PC-9 (cell line): ENCODE data around the gene ZNF365. TPM values are rescaled to one million over a fixed set of nuclear protein-coding genes. Genes with fewer than 3 reads are reported as not detected.

Experiments used
- BruUV-seq: library from RNA; stranded (reverse); fragments of 400-500 nt; replicated peaks from 2 replicates; lab custom pipeline; 2021; lab: Mats Ljungman, UMichigan
- CTCF ChIA-PET: fragments of 300-600 bp; sonication (Branson Sonifier 250); formaldehyde crosslinking; loops from one replicate; lab custom pipeline; 2022; ENCODE audit warnings: antibody characterized with exemption; lab: Charles Lee
- POLR2A ChIA-PET: fragments of 300-600 bp; sonication (Branson Sonifier 250); formaldehyde crosslinking; loops from one replicate; lab custom pipeline; 2022; ENCODE audit warnings: antibody characterized with exemption; ENCODE audit not compliant: unreplicated experiment; lab: Charles Lee
- DNase-seq, 2 experiments: peaks; one replicate each; pipeline versions ENCODE4 v3.0.0 to v3.0.0-alpha.2; 2015 to 2022; ENCODE audit warnings: mixed read lengths in 1 of 2
- H2AFZ ChIP-seq: fragments of 200-600 bp; sonication (generic); 2 replicates; pipeline ENCODE4 v1.8.1; 2017; ENCODE audit warnings: antibody characterized with exemption
- H3F3A ChIP-seq: fragments of 200-600 bp; sonication (generic); 2 replicates; pipeline ENCODE4 v1.8.1; 2017; ENCODE audit warnings: antibody characterized with exemption, mild to moderate bottlenecking, low read depth; ENCODE audit not compliant: insufficient read depth
- H3K27ac ChIP-seq: fragments of 200-600 bp; sonication (generic); 2 replicates; pipeline ENCODE4 v1.6.1; 2016; ENCODE audit warnings: mixed run types
- H3K27me3 ChIP-seq: fragments of 200-600 bp; sonication (generic); 2 replicates; pipeline ENCODE4 v1.6.1; 2016; ENCODE audit warnings: low read depth, mixed run types; ENCODE audit not compliant: insufficient read depth
- H3K36me3 ChIP-seq: fragments of 200-600 bp; sonication (generic); 2 replicates; pipeline ENCODE4 v1.6.1; 2016; ENCODE audit warnings: low read depth, mixed run types
- H3K4me1 ChIP-seq: fragments of 200-600 bp; sonication (generic); replicated peaks from 2 replicates; pipeline ENCODE4 v1.6.1; 2016; ENCODE audit warnings: mixed run types; ENCODE audit not compliant: insufficient read depth
- H3K4me2 ChIP-seq: fragments of 200-600 bp; sonication (generic); 2 replicates; pipeline ENCODE4 v1.6.1; 2017; ENCODE audit warnings: mixed run types
- H3K4me3 ChIP-seq: fragments of 200-600 bp; sonication (generic); 2 replicates; pipeline ENCODE4 v1.6.1; 2016; ENCODE audit warnings: mixed run types
- H3K79me2 ChIP-seq: fragments of 200-600 bp; sonication (generic); 2 replicates; pipeline ENCODE4 v1.6.1; 2017; ENCODE audit warnings: low read depth, mixed run types
- H3K9me2 ChIP-seq: fragments of 200-600 bp; sonication (generic); 2 replicates; pipeline ENCODE4 v1.8.1; 2017; ENCODE audit warnings: mild to moderate bottlenecking; ENCODE audit not compliant: insufficient read depth
- H3K9me3 ChIP-seq: fragments of 200-600 bp; sonication (generic); 2 replicates; pipeline ENCODE4 v1.8.1; 2016; ENCODE audit warnings: low read depth; ENCODE audit not compliant: insufficient read depth
- H4K20me1 ChIP-seq: fragments of 200-600 bp; sonication (generic); 2 replicates; pipeline ENCODE4 v1.8.1; 2017; ENCODE audit not compliant: insufficient read depth
- CTCF ChIP-seq: fragments of 200-600 bp; sonication (generic); conservative IDR thresholded peaks from 2 replicates; pipeline ENCODE4 v1.6.1; 2017; ENCODE audit warnings: mixed run types, antibody characterized with exemption, mild to moderate bottlenecking, moderate library complexity
- EZH2 ChIP-seq: fragments of 200-600 bp; sonication (generic); IDR thresholded peaks from 2 replicates; pipeline ENCODE4 v1.8.0; 2017; ENCODE audit warnings: antibody characterized with exemption, low read depth
- intact Hi-C: fragments of 100-400 bp; cut with micrococcal nuclease; formaldehyde crosslinking; loops from one replicate; pipeline ENCODE4 v1.10.0; 2022; ENCODE audit not compliant: unreplicated experiment
- total RNA-seq: library from RNA; stranded (reverse); gene quantifications from 2 replicates; pipeline ENCODE4 v1.2.3, GENCODE V29; 2021

Gene ZNF365
- total RNA-seq, 1 experiment from 2014 or later, result 1.8 TPM

GRCh38 chr10:62330213-62330612 is 44.0 kb upstream of the ZNF365 start:
- TF ChIP-seq EZH2, result no peak
- TF ChIP-seq CTCF, result no peak
- Histone ChIP-seq H3K4me2 (no peak overlapping the region), H3K27ac (no peak overlapping the region), H3K9me3 (peaks cover 19% of the 10 kb centered on the region), H3F3A (no peaks in the 10 kb centered on the region), H4K20me1 (no peaks in the 10 kb centered on the region), H3K9me2 (no peaks in the 10 kb centered on the region), H3K36me3 (no peaks in the 10 kb centered on the region), H3K79me2 (no peaks in the 10 kb centered on the region), H3K4me1 (no peaks in the 10 kb centered on the region), H3K4me3 (no peak overlapping the region), H2AFZ (no peak overlapping the region), H3K27me3 (no peaks in the 10 kb centered on the region)
- intact Hi-C loops, result no loop called here
- BruUV-seq, result no TSS peak
- CTCF ChIA-PET, result no interaction called here
- DNase-seq, result no peak
- POLR2A ChIA-PET, result no interaction called here

GRCh38 chr10:62332406-62332805 is 41.8 kb upstream of the ZNF365 start:
- ChIA-PET CTCF (no interaction called here), POLR2A (no interaction called here)
- intact Hi-C loops, result no loop called here
- Histone ChIP-seq H3K27me3 (no peaks in the 10 kb centered on the region), H3K9me2 (no peaks in the 10 kb centered on the region), H2AFZ (no peak overlapping the region), H3K4me3 (no peak overlapping the region), H3K27ac (no peak overlapping the region), H3F3A (no peaks in the 10 kb centered on the region), H3K36me3 (no peaks in the 10 kb centered on the region), H3K79me2 (no peaks in the 10 kb centered on the region), H3K4me1 (no peaks in the 10 kb centered on the region), H3K4me2 (no peak overlapping the region), H3K9me3 (peaks cover 14% of the 10 kb centered on the region), H4K20me1 (no peaks in the 10 kb centered on the region)
- BruUV-seq, result no TSS peak
- TF ChIP-seq EZH2, result no peak
- no peak for TF ChIP-seq CTCF
- no peak for DNase-seq

DNA sequence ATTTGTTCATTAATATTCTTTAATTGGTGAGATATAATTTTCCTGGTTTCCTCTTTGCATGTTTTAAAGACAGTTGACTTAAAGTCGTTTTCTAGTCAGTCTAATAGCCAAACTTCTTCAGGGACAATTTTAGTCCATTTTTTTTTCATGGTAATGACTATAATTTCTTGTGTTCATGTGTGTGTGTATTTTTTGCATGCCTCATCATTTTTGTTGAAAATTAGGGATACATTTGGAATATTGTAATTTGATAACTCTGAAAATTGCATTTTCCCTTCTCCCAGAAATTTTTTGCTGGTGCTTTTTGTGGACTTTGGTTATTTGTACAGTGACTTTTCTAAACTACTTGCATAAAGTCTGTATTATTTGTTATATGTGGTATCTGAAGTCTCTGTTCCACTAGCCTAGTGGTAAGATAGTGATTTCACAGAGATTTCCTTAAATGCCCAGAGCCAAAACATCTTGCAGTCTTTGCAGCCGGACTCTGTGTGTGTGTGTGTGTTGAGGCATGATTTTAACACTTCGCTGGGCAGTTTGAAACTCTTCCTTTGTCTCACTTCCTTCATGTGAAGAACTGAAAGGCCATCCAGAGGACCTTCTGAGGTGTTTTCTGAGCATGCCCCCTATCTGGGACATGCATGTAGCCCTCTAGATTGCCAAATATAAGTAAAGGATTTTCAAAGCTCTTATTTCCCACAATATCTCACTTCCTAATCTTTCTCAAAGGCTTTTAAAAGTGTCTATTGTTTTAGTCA is 40.9 kb upstream of the ZNF365 start:
- Histone ChIP-seq H3K4me2 (no peak overlapping the region), H3K9me3 (peaks cover 14% of the 10 kb centered on the region), H3F3A (no peaks in the 10 kb centered on the region), H3K36me3 (no peaks in the 10 kb centered on the region), H4K20me1 (no peaks in the 10 kb centered on the region), H2AFZ (no peak overlapping the region), H3K9me2 (no peaks in the 10 kb centered on the region), H3K79me2 (no peaks in the 10 kb centered on the region), H3K27me3 (no peaks in the 10 kb centered on the region), H3K4me3 (no peak overlapping the region), H3K4me1 (no peaks in the 10 kb centered on the region), H3K27ac (no peak overlapping the region)
- intact Hi-C loops, result no loop called here
- BruUV-seq, result no TSS peak
- CTCF ChIA-PET, result no interaction called here
- POLR2A ChIA-PET, result no interaction called here
- DNase-seq, result no peak
- TF ChIP-seq CTCF (no peak), EZH2 (no peak)
